SK-N-SH (cell line): ENCODE data around the gene VANGL2. TPM values are rescaled to one million over a fixed set of nuclear protein-coding genes. Genes with fewer than 3 reads are reported as not detected.

ENCODE experiments used
- CTCF ChIA-PET: fragments of 300-600, 350-600 bp; formaldehyde crosslinking; extraction: SDS; loops from one replicate; lab custom pipeline; 2021; lab: Yijun Ruan, JAX
- POLR2A ChIA-PET: fragments of 350-600 bp; sonication (Branson Sonifier 250); formaldehyde crosslinking; extraction: SDS; loops from one replicate; lab custom pipeline; 2020; ENCODE audit warnings: antibody characterized with exemption, inconsistent platforms; lab: Yijun Ruan, JAX
- DNase-seq: peaks from one replicate; pipeline ENCODE4 v3.0.0; 2012
- H2AFZ ChIP-seq: fragments of 200-600 bp; sonication (generic); 2 replicates; pipeline ENCODE4 v1.8.1; 2016; ENCODE audit warnings: antibody characterized with exemption, mild to moderate bottlenecking, low read depth
- H3F3A ChIP-seq: fragments of 200-600 bp; sonication (generic); replicated peaks from 2 replicates; pipeline ENCODE3; 2016; ENCODE audit warnings: antibody characterized with exemption, mild to moderate bottlenecking; ENCODE audit not compliant: insufficient read depth
- H3K27ac ChIP-seq, 2 experiments: fragments of 200-500 bp in 1 of 2; fragments of 200-600 bp in 1 of 2; sonication (Bioruptor generic) in 1 of 2; sonication (generic), shearing (Covaris generic) in 1 of 2; 2 replicates each; pipeline versions ENCODE4 v1.5.1 to v1.6.1; 2014 to 2016; ENCODE audit warnings: low read depth in 2 of 2, inconsistent platforms in 1 of 2, low read length in 1 of 2, mild to moderate bottlenecking in 1 of 2, mixed read lengths in 1 of 2
- H3K27me3 ChIP-seq: fragments of 200-600 bp; sonication (generic), shearing (Covaris generic); 2 replicates; pipeline ENCODE4 v1.6.1; 2016; ENCODE audit warnings: mixed run types; ENCODE audit not compliant: insufficient read depth
- H3K36me3 ChIP-seq, 2 experiments: fragments of 200-500 bp in 1 of 2; fragments of 200-600 bp in 1 of 2; sonication (Bioruptor generic) in 1 of 2; sonication (generic) in 1 of 2; replicated peaks in 1 of 2; 2 replicates each; pipeline versions ENCODE3 to v1.5.1; 2014 to 2016; ENCODE audit warnings: low read length in 1 of 2, mild to moderate bottlenecking in 1 of 2; ENCODE audit not compliant: insufficient read depth in 2 of 2, control insufficient read depth in 1 of 2
- H3K4me1 ChIP-seq, 2 experiments: fragments of 200-500 bp in 1 of 2; fragments of 200-600 bp in 1 of 2; sonication (Bioruptor generic) in 1 of 2; sonication (generic), shearing (Covaris generic) in 1 of 2; 2 replicates each; pipeline versions ENCODE4 v1.5.1 to v1.6.1; 2014 to 2016; ENCODE audit warnings: low read depth in 1 of 2, low read length in 1 of 2, mixed run types in 1 of 2; ENCODE audit not compliant: insufficient read depth in 2 of 2, control insufficient read depth in 1 of 2
- H3K4me2 ChIP-seq: fragments of 200-600 bp; sonication (generic), shearing (Covaris generic); 2 replicates; pipeline ENCODE4 v1.6.1; 2017; ENCODE audit warnings: mixed run types
- H3K4me3 ChIP-seq, 2 experiments: fragments of 200-500 bp in 1 of 2; fragments of 200-600 bp in 1 of 2; sonication (Bioruptor generic) in 1 of 2; sonication (generic), shearing (Covaris generic) in 1 of 2; 2 replicates each; pipeline versions ENCODE4 v1.5.1 to v1.8.1; 2014 to 2016; ENCODE audit warnings: low read depth in 2 of 2, inconsistent platforms in 1 of 2, low read length in 1 of 2, mild to moderate bottlenecking in 1 of 2, mixed read lengths in 1 of 2, moderate library complexity in 1 of 2
- H3K79me2 ChIP-seq: fragments of 200-600 bp; sonication (generic); 2 replicates; pipeline ENCODE4 v1.8.1; 2017; ENCODE audit warnings: mild to moderate bottlenecking; ENCODE audit not compliant: insufficient read depth
- H3K9ac ChIP-seq: fragments of 200-600 bp; sonication (generic); 2 replicates; pipeline ENCODE4 v1.6.1; 2017; ENCODE audit warnings: mixed run types
- H3K9me2 ChIP-seq: fragments of 200-600 bp; sonication (generic); 2 replicates; pipeline ENCODE4 v1.6.1; 2017; ENCODE audit warnings: mixed run types
- H3K9me3 ChIP-seq: fragments of 200-600 bp; sonication (generic); 2 replicates; pipeline ENCODE4 v1.6.1; 2017; ENCODE audit warnings: mixed run types, mild to moderate bottlenecking, moderate library complexity
- H4K20me1 ChIP-seq: fragments of 200-600 bp; sonication (generic); 2 replicates; pipeline ENCODE4 v1.6.1; 2017; ENCODE audit warnings: mild to moderate bottlenecking, mixed run types; ENCODE audit not compliant: insufficient read depth
- CHD2 ChIP-seq: fragments of 150-350 bp; IDR thresholded peaks from 2 replicates; pipeline ENCODE4 v1.6.1; 2018; ENCODE audit warnings: low read length; ENCODE audit not compliant: partially characterized antibody
- ELF1 ChIP-seq: IDR thresholded peaks from 2 replicates; pipeline ENCODE4 v1.4.0; 2012
- EZH2phosphoT487 ChIP-seq: fragments of 200-600 bp; sonication (generic); IDR thresholded peaks from 2 replicates; pipeline ENCODE4 v1.6.1; 2017; ENCODE audit warnings: low read depth, mixed run types, mild to moderate bottlenecking, antibody characterized with exemption, moderate library complexity, borderline replicate concordance
- FOSL2 ChIP-seq: IDR thresholded peaks from 2 replicates; pipeline ENCODE4 v1.4.0; 2012; ENCODE audit warnings: low read depth, mild to moderate bottlenecking, moderate library complexity, borderline replicate concordance
- FOXJ3 ChIP-seq: sonication (generic); formaldehyde crosslinking; IDR thresholded peaks from 2 replicates; pipeline ENCODE4 v1.5.1; 2020; ENCODE audit warnings: mild to moderate bottlenecking, missing genetic modification reagents
- JUND ChIP-seq: IDR thresholded peaks from 2 replicates; pipeline ENCODE4 v1.4.0; 2012
- MEF2A ChIP-seq: IDR thresholded peaks from 2 replicates; pipeline ENCODE4 v1.4.0; 2012; ENCODE audit warnings: low read depth, borderline replicate concordance
- MXI1 ChIP-seq: IDR thresholded peaks from 2 replicates; pipeline ENCODE4 v1.6.1; 2012; ENCODE audit warnings: mild to moderate bottlenecking, low read depth, low read length, improper control_type of control experiment
- NRF1 ChIP-seq: IDR thresholded peaks from 2 replicates; pipeline ENCODE4 v1.6.1; 2012; ENCODE audit warnings: low read depth, mild to moderate bottlenecking, low read length
- REST ChIP-seq: IDR thresholded peaks from 2 replicates; pipeline ENCODE4 v1.6.1; 2012; ENCODE audit warnings: mild to moderate bottlenecking, low read depth, low read length, moderate library complexity
- RFX5 ChIP-seq: IDR thresholded peaks from 2 replicates; pipeline ENCODE4 v1.6.1; 2012; ENCODE audit warnings: mild to moderate bottlenecking, improper control_type of control experiment, low read length
- RXRA ChIP-seq: IDR thresholded peaks from 2 replicates; pipeline ENCODE4 v1.4.0; 2012; ENCODE audit warnings: low read depth, mild to moderate bottlenecking, borderline replicate concordance
- ZBTB33 ChIP-seq: IDR thresholded peaks from 2 replicates; pipeline ENCODE4 v1.4.0; 2012; ENCODE audit warnings: low read depth, borderline replicate concordance
- WGBS: methylation state at CpG from one replicate; pipeline ENCODE4 v1.1.6; 2017; ENCODE audit warnings: low lambda C conversion rate; 5-methylcytosine and 5-hydroxymethylcytosine counted together
- polyA plus RNA-seq, 3 experiments: library from polyadenylated mRNA; depleted of rRNA; stranded (reverse); fragments of >200 nt; gene quantifications; 2 replicates each; pipeline ENCODE4 v1.2.3, GENCODE V29; 2012
- TF ChIP-seq, protein P1 (sequence below): IDR thresholded peaks from 2 replicates; pipeline ENCODE4; 2012
- TF ChIP-seq, protein P2 (sequence below): IDR thresholded peaks from 2 replicates; pipeline ENCODE4 v1.4.0; 2012; ENCODE audit warnings: low read depth
- TF ChIP-seq, protein P3 (sequence below): fragments of 150-350 bp; IDR thresholded peaks from 2 replicates; pipeline ENCODE4 v1.6.1; 2016; ENCODE audit warnings: mild to moderate bottlenecking, low read depth, low read length
- TF ChIP-seq, protein P4 (sequence below): IDR thresholded peaks from 2 replicates; pipeline ENCODE4 v1.4.0; 2012; ENCODE audit warnings: low read depth, borderline replicate concordance

The VANGL2 gene
- polyA plus RNA-seq, 1 of the 3 experiments (the other 2 are of a cell fraction), result 13.4 TPM

DNA sequence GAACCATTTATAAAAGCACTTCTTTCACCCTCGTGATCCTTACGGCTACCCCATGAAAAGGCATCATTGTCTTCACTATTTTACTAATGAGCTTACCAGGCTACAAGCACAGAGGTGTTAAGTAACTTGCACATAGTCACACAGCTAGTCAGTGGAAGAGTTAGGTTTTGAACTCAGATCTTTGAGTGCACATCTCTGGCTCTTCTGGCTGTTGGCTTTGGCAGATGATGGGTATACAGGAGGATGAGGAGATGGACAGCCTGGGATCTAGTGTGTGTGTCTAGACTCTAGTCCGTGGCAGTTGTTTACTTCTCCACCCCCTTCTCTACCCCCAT lies 11.6 kb downstream of the VANGL2 start (continued):
- no peak for TF ChIP-seq REST
- no peak for TF ChIP-seq MXI1
- TF ChIP-seq EZH2phosphoT487, result no peak
- TF ChIP-seq RFX5, result no peak
- TF ChIP-seq FOXJ3 (CRISPR knock-in tag), result no peak
- no peak for TF ChIP-seq JUND
- TF ChIP-seq RXRA, result no peak
- no peak for TF ChIP-seq ELF1
- no peak for TF ChIP-seq MEF2A
- TF ChIP-seq FOSL2, result no peak
- TF ChIP-seq, protein P1, sequence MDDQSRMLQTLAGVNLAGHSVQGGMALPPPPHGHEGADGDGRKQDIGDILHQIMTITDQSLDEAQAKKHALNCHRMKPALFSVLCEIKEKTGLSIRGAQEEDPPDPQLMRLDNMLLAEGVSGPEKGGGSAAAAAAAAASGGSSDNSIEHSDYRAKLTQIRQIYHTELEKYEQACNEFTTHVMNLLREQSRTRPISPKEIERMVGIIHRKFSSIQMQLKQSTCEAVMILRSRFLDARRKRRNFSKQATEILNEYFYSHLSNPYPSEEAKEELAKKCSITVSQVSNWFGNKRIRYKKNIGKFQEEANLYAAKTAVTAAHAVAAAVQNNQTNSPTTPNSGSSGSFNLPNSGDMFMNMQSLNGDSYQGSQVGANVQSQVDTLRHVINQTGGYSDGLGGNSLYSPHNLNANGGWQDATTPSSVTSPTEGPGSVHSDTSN, result no peak
- TF ChIP-seq, protein P2, sequence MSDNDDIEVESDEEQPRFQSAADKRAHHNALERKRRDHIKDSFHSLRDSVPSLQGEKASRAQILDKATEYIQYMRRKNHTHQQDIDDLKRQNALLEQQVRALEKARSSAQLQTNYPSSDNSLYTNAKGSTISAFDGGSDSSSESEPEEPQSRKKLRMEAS, result no peak

DNA sequence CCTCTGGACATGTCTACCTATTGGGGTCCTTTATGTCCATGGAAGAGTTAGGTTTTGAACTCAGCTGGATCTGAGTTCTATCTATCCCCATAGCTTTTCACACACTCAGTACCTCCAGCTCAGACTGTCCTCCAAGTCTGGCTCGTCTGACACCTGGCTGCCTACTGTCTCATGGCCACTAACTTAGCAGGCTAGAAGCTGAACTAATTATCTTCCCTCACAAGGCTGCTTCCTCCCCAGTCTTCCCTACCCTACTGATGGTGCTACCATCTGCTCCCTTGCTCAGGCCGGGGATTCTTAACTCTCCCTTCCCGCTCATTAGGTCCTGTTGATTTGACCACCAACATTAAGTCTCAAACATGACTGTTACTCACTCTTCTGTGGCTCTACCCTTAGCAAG lies 13.4 kb downstream of the VANGL2 start:
- H3K9me2 ChIP-seq, result no peaks in the 10 kb centered on the region
- no peaks in the 10 kb centered on the region for H3F3A ChIP-seq
- no peak overlapping the region for H3K4me2 ChIP-seq
- H3K9me3 ChIP-seq, result no peaks in the 10 kb centered on the region
- H3K27me3 ChIP-seq, result no peaks in the 10 kb centered on the region
- ChIA-PET POLR2A (no interaction called here), CTCF (no interaction called here)
- H3K4me1 ChIP-seq, result peaks cover 0 to 15% of the 10 kb centered on the region in 2 experiments; a peak in 1 of 4 replicates
- no peak overlapping the region for H3K27ac ChIP-seq
- no peaks in the 10 kb centered on the region for H3K36me3 ChIP-seq
- 86% methylated on average over 3 of the region's 3 CpGs for WGBS
- no peak overlapping the region for H2AFZ ChIP-seq
- no peaks in the 10 kb centered on the region for H4K20me1 ChIP-seq
- no peak for DNase-seq
- H3K9ac ChIP-seq, result no peak overlapping the region
- H3K79me2 ChIP-seq, result no peaks in the 10 kb centered on the region
- no peak overlapping the region for H3K4me3 ChIP-seq
- TF ChIP-seq JUND (no peak), NRF1 (no peak), REST (no peak), CHD2 (no peak), ZBTB33 (no peak), MEF2A (no peak)
- TF ChIP-seq, protein P3, sequence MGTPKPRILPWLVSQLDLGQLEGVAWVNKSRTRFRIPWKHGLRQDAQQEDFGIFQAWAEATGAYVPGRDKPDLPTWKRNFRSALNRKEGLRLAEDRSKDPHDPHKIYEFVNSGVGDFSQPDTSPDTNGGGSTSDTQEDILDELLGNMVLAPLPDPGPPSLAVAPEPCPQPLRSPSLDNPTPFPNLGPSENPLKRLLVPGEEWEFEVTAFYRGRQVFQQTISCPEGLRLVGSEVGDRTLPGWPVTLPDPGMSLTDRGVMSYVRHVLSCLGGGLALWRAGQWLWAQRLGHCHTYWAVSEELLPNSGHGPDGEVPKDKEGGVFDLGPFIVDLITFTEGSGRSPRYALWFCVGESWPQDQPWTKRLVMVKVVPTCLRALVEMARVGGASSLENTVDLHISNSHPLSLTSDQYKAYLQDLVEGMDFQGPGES, result no peak
- TF ChIP-seq, protein P1, result no peak
- TF ChIP-seq, protein P4, sequence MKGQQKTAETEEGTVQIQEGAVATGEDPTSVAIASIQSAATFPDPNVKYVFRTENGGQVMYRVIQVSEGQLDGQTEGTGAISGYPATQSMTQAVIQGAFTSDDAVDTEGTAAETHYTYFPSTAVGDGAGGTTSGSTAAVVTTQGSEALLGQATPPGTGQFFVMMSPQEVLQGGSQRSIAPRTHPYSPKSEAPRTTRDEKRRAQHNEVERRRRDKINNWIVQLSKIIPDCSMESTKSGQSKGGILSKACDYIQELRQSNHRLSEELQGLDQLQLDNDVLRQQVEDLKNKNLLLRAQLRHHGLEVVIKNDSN, result no peak
